PFSK-1 (cell line): ENCODE results near the gene PPP1CB.

Source experiments
- FOXP2 ChIP-seq: optimal IDR thresholded peaks from 2 replicates; pipeline ENCODE3; 2011; ENCODE audit warnings: borderline replicate concordance, control low read depth, inconsistent platforms; ENCODE audit not compliant: insufficient read depth; ENCODE audit errors: extremely low read length, extremely low read depth
- POLR2AphosphoS5 ChIP-seq: IDR thresholded peaks from 2 replicates; pipeline ENCODE4 v1.6.1; 2012; ENCODE audit warnings: low read depth, mild to moderate bottlenecking, control low read depth, low read length, moderate library complexity
- REST ChIP-seq, 2 experiments: IDR thresholded peaks; 2 replicates each; pipeline versions ENCODE4 v1.6.1 to v1.8.0; 2011 to 2012; ENCODE audit warnings: low read depth in 2 of 2, low read length in 2 of 2, control low read depth in 1 of 2, inconsistent platforms in 1 of 2, mild to moderate bottlenecking in 1 of 2, moderate library complexity in 1 of 2; ENCODE audit not compliant: insufficient read depth in 1 of 2
- SIN3A ChIP-seq: IDR thresholded peaks from 2 replicates; pipeline ENCODE4 v1.6.1; 2012; ENCODE audit warnings: mild to moderate bottlenecking, low read length, moderate library complexity, borderline replicate concordance; ENCODE audit not compliant: insufficient read depth
- TAF1 ChIP-seq: IDR thresholded peaks from 2 replicates; pipeline ENCODE4 v1.6.1; 2012; ENCODE audit warnings: low read length, control low read depth, borderline replicate concordance; ENCODE audit not compliant: insufficient read depth

PPP1CB gene

GRCh38 chr2:28768422-28768821 lies 16.8 kb downstream of the PPP1CB start:
- TF ChIP-seq TAF1 (no peak), REST (IDR thresholded peaks at IDR 0.05; ENCODE audit: insufficient read depth in 1 of 2, low read depth in 2 of 2, low read length in 2 of 2) (no peak), FOXP2 (no peak), POLR2AphosphoS5 (no peak), SIN3A (no peak)

GRCh38 chr2:28768952-28769351 lies 17.3 kb downstream of the PPP1CB start:
- TF ChIP-seq POLR2AphosphoS5 (no peak), SIN3A (no peak), FOXP2 (no peak), TAF1 (no peak), REST (IDR thresholded peaks at IDR 0.05; ENCODE audit: insufficient read depth in 1 of 2, low read depth in 2 of 2, low read length in 2 of 2) (no peak)

GRCh38 chr2:28772351-28772750 lies 20.7 kb downstream of the PPP1CB start:
- TF ChIP-seq TAF1 (no peak), SIN3A (no peak), POLR2AphosphoS5 (no peak), REST (IDR thresholded peaks at IDR 0.05; ENCODE audit: insufficient read depth in 1 of 2, low read depth in 2 of 2, low read length in 2 of 2) (no peak), FOXP2 (no peak)

- TF ChIP-seq FOXP2 (no peak), TAF1 (no peak)
Observed at GRCh38 chr2:28776471-28776870, 24.8 kb downstream of the PPP1CB start.

GRCh38 chr2:28778392-28778791 lies 26.8 kb downstream of the PPP1CB start:
- TF ChIP-seq REST (IDR thresholded peaks at IDR 0.05; ENCODE audit: insufficient read depth in 1 of 2, low read depth in 2 of 2, low read length in 2 of 2) (no peak), FOXP2 (no peak), TAF1 (no peak), POLR2AphosphoS5 (no peak), SIN3A (no peak)
